DMS79 treated with DMSO at 0.1 percent for 48 hours (cell line): ENCODE data around the gene VAV2.
A peak's percentile ranks its signal among the peaks of the same experiment; 100 is the strongest.

Source experiments
- DNase-seq: peaks from one replicate; lab custom pipeline; 2025; lab: John Stamatoyannopoulos, UW

VAV2 gene

DNA sequence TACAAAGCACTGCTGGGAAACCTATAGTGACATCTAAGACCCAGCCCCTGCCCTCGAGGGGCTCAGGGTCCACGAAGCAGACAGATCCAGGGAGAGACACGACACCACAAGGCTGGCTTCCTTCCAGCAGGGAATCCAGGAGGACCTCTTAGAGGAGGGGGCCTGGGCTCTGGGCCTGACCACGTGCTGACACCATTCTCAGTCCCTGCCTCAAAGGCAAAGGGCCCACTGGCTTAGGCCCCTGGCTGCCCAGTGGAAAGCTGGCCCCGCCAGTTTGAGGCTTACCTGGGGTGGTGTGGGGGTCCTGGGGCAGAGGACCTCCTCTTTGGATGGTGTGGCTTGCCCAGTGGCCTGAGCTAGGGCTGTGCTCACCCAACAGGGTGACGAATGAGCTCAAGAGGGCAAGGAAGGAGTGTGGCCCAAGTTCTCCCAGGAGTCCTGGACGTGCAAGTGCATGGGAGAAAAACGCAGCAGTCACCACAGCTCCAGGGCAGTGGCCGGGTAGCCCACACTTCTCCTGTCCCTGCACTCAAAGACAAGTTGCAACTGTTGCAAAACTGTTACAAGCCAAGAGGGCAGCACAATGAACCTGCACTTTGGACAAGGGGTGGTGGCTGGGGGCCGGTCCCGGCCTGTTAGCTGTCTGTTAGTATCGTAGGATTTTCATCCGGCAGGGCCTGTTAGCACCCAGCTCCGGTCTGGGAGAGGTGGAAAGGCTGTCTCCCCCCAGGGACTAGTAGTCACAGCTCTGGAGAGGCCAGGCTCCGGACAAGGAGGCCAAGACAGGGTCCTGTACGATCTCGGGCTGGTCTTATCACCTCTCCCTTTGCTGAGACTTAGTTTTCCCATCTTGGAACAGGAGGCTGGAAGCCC is 252.5 kb downstream of the VAV2 start:
- DNase-seq, result no peak

- DNase-seq, result no peak
Observed at GRCh38 chr9:133738640-133739225, 253.4 kb downstream of the VAV2 start.

GRCh38 chr9:133737774-133738639 is 254.1 kb downstream of the VAV2 start, which contains the start of gene SARDH:
Gene SARDH (minus strand): TSS chr9:133738352. CDS start chr9:133734173, 4,179 bp downstream.
- peak; percentile 72 for DNase-seq

DNA sequence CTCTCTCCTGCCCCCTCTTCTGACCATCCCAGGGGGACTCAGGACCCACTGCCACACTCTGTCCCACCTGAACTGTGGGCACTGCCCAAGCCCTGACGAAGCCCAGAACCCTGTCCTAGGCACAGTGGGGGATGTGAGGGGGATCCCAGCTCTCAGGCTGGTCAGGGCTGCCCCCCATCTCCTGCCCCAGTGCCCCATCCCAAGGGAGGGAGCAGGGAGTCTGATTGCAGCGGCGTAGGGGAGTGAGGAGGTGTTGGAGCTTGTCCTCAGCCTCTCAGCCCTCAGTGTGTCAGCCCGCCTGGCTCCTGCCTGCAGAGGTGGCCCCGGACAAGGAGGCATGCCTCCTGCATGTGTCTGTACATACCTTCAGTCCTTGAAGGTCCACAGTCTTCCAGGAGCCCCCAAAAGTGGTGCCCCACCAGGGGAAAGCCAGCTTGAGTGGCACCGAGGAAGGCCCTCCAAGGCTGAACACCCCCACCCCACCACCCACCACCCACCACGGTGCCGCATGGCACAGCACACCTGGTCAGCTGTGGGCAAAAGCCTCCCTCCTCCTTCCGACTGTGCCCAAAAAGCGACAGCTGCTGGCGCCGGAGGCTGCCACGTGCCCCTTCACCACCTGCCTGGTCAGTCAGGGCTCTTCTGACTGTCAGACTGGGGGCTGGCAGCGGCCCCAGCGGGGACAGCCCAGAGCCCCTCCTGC is 254.9 kb downstream of the VAV2 start:
- peak; percentile 64 for DNase-seq

- no peak for DNase-seq
Observed at GRCh38 chr9:133735931-133736330, 256.2 kb downstream of the VAV2 start.

GRCh38 chr9:133735415-133735775 is 256.7 kb downstream of the VAV2 start:
- DNase-seq, result no peak

- no peak for DNase-seq
Observed at GRCh38 chr9:133734590-133735414, 257.3 kb downstream of the VAV2 start.

DNA sequence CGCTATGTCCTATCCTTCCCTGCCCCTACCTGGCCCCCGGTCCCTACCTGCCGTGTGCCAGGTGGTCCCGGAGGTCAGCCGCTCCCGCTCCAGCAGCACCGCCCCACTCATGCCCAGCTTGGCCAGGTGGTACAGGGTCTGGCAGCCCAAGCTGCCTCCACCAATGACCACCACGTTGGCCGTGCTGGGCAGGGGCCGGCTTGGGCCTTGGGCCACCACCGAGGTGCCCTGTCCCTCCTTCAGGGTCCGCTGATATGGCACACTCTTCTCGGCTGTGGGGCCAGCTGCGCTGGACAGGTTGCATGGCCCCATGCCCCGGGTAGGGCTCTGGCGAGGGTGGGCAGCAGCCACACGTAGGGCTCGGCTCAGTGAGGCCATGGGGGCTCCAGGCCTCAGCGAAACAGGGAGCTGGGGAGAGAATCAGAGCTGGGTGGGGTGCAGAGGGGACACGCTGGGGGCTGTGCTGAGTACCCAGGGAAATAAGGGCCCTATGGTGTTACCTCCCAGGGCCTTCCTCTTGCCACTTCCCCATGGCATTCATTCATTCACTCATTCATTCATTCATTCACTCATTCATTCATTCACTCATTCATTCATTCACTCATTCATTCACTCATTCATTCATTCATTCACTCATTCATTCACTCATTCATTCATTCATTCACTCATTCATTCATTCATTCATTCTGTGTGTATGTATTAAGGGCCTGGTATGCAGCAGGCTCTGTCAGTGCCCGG is 258.2 kb downstream of the VAV2 start:
- DNase-seq, result no peak

GRCh38 chr9:133733421-133733795 is 258.7 kb downstream of the VAV2 start:
- no peak for DNase-seq

- no peak for DNase-seq
Observed at GRCh38 chr9:133732639-133733408, 259.3 kb downstream of the VAV2 start.

DNA sequence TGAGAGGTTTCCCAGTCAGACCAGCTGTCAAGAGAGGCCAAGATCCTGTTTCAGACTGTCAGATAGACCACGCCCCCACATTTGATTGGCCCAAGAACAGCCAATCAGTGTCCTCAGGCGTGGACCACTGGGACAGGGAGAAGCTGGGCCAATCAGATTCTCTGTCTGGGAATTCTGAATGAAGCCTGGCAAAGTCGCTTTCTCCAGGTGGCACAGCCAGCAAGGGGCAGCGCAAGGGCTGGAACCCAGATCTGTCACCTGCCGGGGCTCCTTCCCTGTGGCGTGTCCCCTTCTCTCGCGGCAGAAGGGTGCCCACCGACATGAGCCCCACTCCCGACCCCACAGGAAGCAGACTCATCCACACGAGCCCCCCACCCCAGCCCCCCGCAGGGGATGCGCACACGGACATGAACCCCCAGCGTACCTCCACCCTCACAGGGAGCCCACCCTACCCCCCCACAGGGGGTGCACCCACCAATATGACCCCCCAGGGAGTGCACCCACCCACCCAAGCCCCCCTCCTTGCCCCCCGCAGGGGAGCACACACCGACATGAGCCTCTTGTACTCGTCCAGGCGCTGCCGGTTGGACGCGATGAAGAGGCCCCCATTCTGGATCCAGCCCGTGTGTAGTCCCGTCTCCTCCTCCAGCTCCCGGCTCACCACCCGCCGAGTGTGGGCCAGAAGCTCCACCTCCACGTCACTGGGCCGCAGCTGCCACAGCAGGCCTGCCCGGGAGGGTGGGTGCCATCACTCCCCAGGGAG is 260.1 kb downstream of the VAV2 start:
- DNase-seq, result peak; percentile 55

- no peak for DNase-seq
Observed at GRCh38 chr9:133730994-133731715, 261.0 kb downstream of the VAV2 start.

GRCh38 chr9:133729617-133730281 is 262.4 kb downstream of the VAV2 start:
- DNase-seq, result no peak

GRCh38 chr9:133728856-133729616 is 263.1 kb downstream of the VAV2 start:
- no peak for DNase-seq

- DNase-seq, result no peak
Observed at GRCh38 chr9:133727876-133728441, 264.2 kb downstream of the VAV2 start.

DNA sequence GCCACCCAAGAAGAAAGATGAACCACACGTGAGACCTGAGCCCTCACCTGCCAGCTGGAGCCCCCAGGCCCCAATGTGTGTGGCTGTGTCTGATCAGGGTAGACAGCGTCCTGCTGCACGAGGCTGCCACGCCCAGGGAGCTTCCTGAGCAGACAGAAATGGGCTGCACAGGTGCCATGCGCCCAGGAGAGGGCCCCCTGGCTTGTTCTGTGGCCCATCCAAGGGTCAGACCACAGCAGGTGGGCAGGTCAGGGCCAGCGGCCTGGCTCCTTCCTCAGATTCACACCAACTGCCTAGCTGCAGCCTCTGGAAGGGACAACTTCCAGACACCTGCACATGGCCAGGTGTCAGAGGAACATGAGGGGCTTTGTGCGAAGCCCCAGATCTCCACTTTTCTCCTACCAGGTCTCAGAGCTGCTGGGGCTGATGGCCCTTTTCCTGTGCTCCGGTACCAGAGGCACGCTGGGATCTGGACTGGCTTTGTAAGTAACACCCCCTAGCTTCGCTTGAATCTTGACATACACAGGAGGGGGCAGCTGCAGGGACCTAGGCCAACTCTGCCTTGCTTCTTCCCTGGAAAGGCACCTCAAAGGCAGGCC is 264.7 kb downstream of the VAV2 start:
- DNase-seq, result no peak
